Esophagus muscularis mucosa (tissue), 4 donors: ENCODE measurements around the gene DOCK1.

Experiments
- CTCF ChIP-seq, 3 experiments: fragments of 200-600 bp in 2 of 3; fragments of 450-650 bp in 1 of 3; sonication (generic) in 2 of 3; IDR thresholded peaks; one replicate each; pipeline ENCODE4 v1.5.1; 2017 to 2019; ENCODE audit warnings: antibody characterized with exemption in 3 of 3, mild to moderate bottlenecking in 2 of 3, moderate library complexity in 1 of 3
- EP300 ChIP-seq: sonication (generic); formaldehyde crosslinking; IDR thresholded peaks from one replicate; pipeline ENCODE4 v1.6.1; 2017; ENCODE audit warnings: antibody characterized with exemption
- POLR2A ChIP-seq: fragments of 450-650 bp; IDR thresholded peaks from one replicate; pipeline ENCODE4 v1.6.1; 2017; ENCODE audit warnings: antibody characterized with exemption, moderate library complexity, mild to moderate bottlenecking, low read depth
- POLR2AphosphoS5 ChIP-seq, 2 donors: sonication (generic); formaldehyde crosslinking; IDR thresholded peaks; one replicate each; pipeline ENCODE4 v1.6.1; 2017; ENCODE audit warnings: antibody characterized with exemption in 2 of 2

- no peak for TF ChIP-seq CTCF (IDR thresholded peaks at IDR 0.05)
- TF ChIP-seq EP300: no peak
- TF ChIP-seq POLR2AphosphoS5 (IDR thresholded peaks at IDR 0.05): no peak
- TF ChIP-seq POLR2A: no peak
Measured at GRCh38 chr10:126914561-126914960, 9.3 kb downstream of the DOCK1 start.
